GM23338 (cell line): Measurements from ENCODE around the gene MRPL34. TPM values are rescaled to one million over a fixed set of nuclear protein-coding genes. Genes with fewer than 3 reads are reported as not detected.

ENCODE experiments used
- ATAC-seq: fragments of 200-7000 bp; cut with Tn5 transposase; 3 replicates; pipeline ENCODE4 v1.9.1; 2020
- DNase-seq: peaks from one replicate; pipeline ENCODE4 v3.0.0-alpha.2; 2015; ENCODE audit warnings: low spot score
- H2AFZ ChIP-seq: fragments of 200-600 bp; sonication (generic); 2 replicates; pipeline ENCODE4 v1.8.0; 2016; ENCODE audit warnings: antibody characterized with exemption, mild to moderate bottlenecking, moderate library complexity
- H3F3A ChIP-seq: fragments of 200-600 bp; sonication (generic); replicated peaks from 2 replicates; pipeline ENCODE4 v1.8.0; 2017; ENCODE audit warnings: antibody characterized with exemption, mixed run types, low read depth
- H3K27ac ChIP-seq: fragments of 200-600 bp; sonication (generic); 2 replicates; pipeline ENCODE4 v1.6.1; 2016; ENCODE audit warnings: low read depth
- H3K27me3 ChIP-seq: fragments of 200-600 bp; sonication (generic); 2 replicates; pipeline ENCODE4 v1.8.0; 2016; ENCODE audit warnings: mild to moderate bottlenecking, mixed run types, moderate library complexity; ENCODE audit not compliant: insufficient read depth
- H3K36me3 ChIP-seq: fragments of 200-600 bp; sonication (generic); 2 replicates; pipeline ENCODE4 v1.8.0; 2016; ENCODE audit warnings: mild to moderate bottlenecking; ENCODE audit not compliant: insufficient read depth
- H3K4me1 ChIP-seq: fragments of 200-600 bp; sonication (generic); 2 replicates; pipeline ENCODE4 v1.8.0; 2016; ENCODE audit warnings: mild to moderate bottlenecking, moderate library complexity; ENCODE audit not compliant: insufficient read depth
- H3K4me2 ChIP-seq: fragments of 200-600 bp; sonication (generic); 2 replicates; pipeline ENCODE4 v1.7.1; 2017; ENCODE audit warnings: mixed run types
- H3K4me3 ChIP-seq: fragments of 200-600 bp; sonication (generic); 2 replicates; pipeline ENCODE4 v1.6.1; 2016; ENCODE audit warnings: mixed run types
- H3K79me2 ChIP-seq: fragments of 200-600 bp; sonication (generic); replicated peaks from 2 replicates; pipeline ENCODE4 v1.8.0; 2017; ENCODE audit warnings: mild to moderate bottlenecking; ENCODE audit not compliant: insufficient read depth
- H3K9me2 ChIP-seq: fragments of 200-600 bp; sonication (generic); 2 replicates; pipeline ENCODE4 v1.8.0; 2017; ENCODE audit not compliant: insufficient read depth
- H4K20me1 ChIP-seq: fragments of 200-600 bp; sonication (generic); replicated peaks from 2 replicates; pipeline ENCODE4 v1.8.0; 2017; ENCODE audit warnings: mild to moderate bottlenecking; ENCODE audit not compliant: insufficient read depth
- H3K27ac Mint-ChIP-seq: 2 replicates; pipeline ENCODE4 v1.8.0; 2020; ENCODE audit warnings: inconsistent platforms, mild to moderate bottlenecking, moderate library complexity, mixed read lengths
- H3K27me3 Mint-ChIP-seq: 3 replicates; pipeline ENCODE4 v1.8.0; 2022; ENCODE audit warnings: low read depth, mild to moderate bottlenecking, moderate library complexity, mixed read lengths, inconsistent platforms; ENCODE audit not compliant: insufficient read depth, poor library complexity
- H3K36me3 Mint-ChIP-seq: 3 replicates; pipeline ENCODE4 v1.8.0; 2021; ENCODE audit warnings: low read depth, mild to moderate bottlenecking, inconsistent platforms, moderate library complexity, mixed read lengths
- H3K4me1 Mint-ChIP-seq: 3 replicates; pipeline ENCODE4 v1.8.0; 2020; ENCODE audit warnings: mild to moderate bottlenecking, inconsistent platforms, mixed read lengths
- H3K4me3 Mint-ChIP-seq: 3 replicates; pipeline ENCODE4 v1.8.0; 2021; ENCODE audit warnings: moderate library complexity, mild to moderate bottlenecking, inconsistent platforms, mixed read lengths
- H3K9me3 Mint-ChIP-seq: 3 replicates; pipeline ENCODE4 v1.8.0; 2020; ENCODE audit warnings: moderate library complexity, mild to moderate bottlenecking, inconsistent platforms, mixed read lengths
- CREB1 ChIP-seq: fragments of 250-450 bp; sonication (Bioruptor Pico); IDR thresholded peaks from 2 replicates; pipeline ENCODE4 v1.5.0; 2020; ENCODE audit warnings: low read depth, mild to moderate bottlenecking, moderate library complexity
- CTCF ChIP-seq, 2 experiments: fragments of 200-600 bp in 1 of 2; sonication (generic) in 1 of 2; conservative IDR thresholded peaks; 2 replicates each; pipeline versions ENCODE4 v1.5.1 to v1.6.1; 2016 to 2017; ENCODE audit warnings: antibody characterized with exemption in 2 of 2, low read depth in 2 of 2, mild to moderate bottlenecking in 2 of 2, moderate library complexity in 1 of 2
- ETS1 ChIP-seq: IDR thresholded peaks from 2 replicates; pipeline ENCODE4 v1.6.1; 2016; ENCODE audit warnings: antibody characterized with exemption
- EZH2 ChIP-seq: fragments of 200-600 bp; sonication (generic); IDR thresholded peaks from one replicate; pipeline ENCODE4 v1.8.0; 2017; ENCODE audit warnings: antibody characterized with exemption, mild to moderate bottlenecking, low read depth; ENCODE audit not compliant: unreplicated experiment
- JUNB ChIP-seq: IDR thresholded peaks from one replicate; pipeline ENCODE4 v1.6.1; 2016; ENCODE audit warnings: antibody characterized with exemption; ENCODE audit not compliant: unreplicated experiment
- POLR2AphosphoS5 ChIP-seq: IDR thresholded peaks from 2 replicates; pipeline ENCODE4 v1.6.1; 2016; ENCODE audit warnings: antibody characterized with exemption, low read depth
- REST ChIP-seq: IDR thresholded peaks from one replicate; pipeline ENCODE4 v1.6.1; 2018; ENCODE audit warnings: antibody characterized with exemption; ENCODE audit not compliant: unreplicated experiment
- STAT1 ChIP-seq: IDR thresholded peaks from one replicate; pipeline ENCODE4 v1.6.1; 2016; ENCODE audit warnings: antibody characterized with exemption; ENCODE audit not compliant: unreplicated experiment
- ZNF331 ChIP-seq: fragments of 250-450 bp; sonication (Bioruptor Pico); IDR thresholded peaks from 2 replicates; pipeline ENCODE4 v1.5.0; 2020; ENCODE audit warnings: low read depth, mild to moderate bottlenecking, moderate library complexity
- ZNF462 ChIP-seq: fragments of 250-450 bp; sonication (Bioruptor Pico); IDR thresholded peaks from 2 replicates; pipeline ENCODE4 v1.5.0; 2020; ENCODE audit warnings: mild to moderate bottlenecking, moderate library complexity
- polyA plus RNA-seq: library from polyadenylated mRNA; unstranded; fragments of >200 nt; fragmentation: Nextera tagmentation; extraction: Ambion mirVana; gene quantifications from 2 replicates; pipeline ENCODE4 v1.2.1, GENCODE V29; 2016
- total RNA-seq: library from RNA; depleted of rRNA; stranded (reverse); fragments of >200 nt; shearing (Covaris generic); gene quantifications from 2 replicates; pipeline ENCODE4 v1.2.3, GENCODE V29; 2014

Gene MRPL34
- total and polyA plus RNA-seq, 2 experiments from 2014 or later = 59.9 to 266 TPM

GRCh38 chr19:17347361-17347760 is 41.7 kb downstream of the MRPL34 start:
- H3K27ac Mint-ChIP-seq = no peak overlapping the region
- Histone ChIP-seq H3K4me2 (no peak overlapping the region), H2AFZ (no peak overlapping the region), H3F3A (0 out of 2 replicates have a peak, but pooled peaks cover under 1% of the 10 kb centered on the region), H3K4me3 (no peak overlapping the region), H3K4me1 (peaks cover 6% of the 10 kb centered on the region; the same call in 1 of the 2 replicates), H3K79me2 (no peaks in the 10 kb centered on the region), H4K20me1 (no peaks in the 10 kb centered on the region), H3K27ac (no peak overlapping the region), H3K36me3 (peaks cover 2% of the 10 kb centered on the region; the same call in 1 of the 2 replicates), H3K27me3 (no peaks in the 10 kb centered on the region), H3K9me2 (no peaks in the 10 kb centered on the region)
- DNase-seq (no peak), ATAC-seq (no peak)
- TF ChIP-seq POLR2AphosphoS5 (no peak), STAT1 (no peak), CTCF (conservative IDR thresholded peaks at IDR 0.05; ENCODE audit: low read depth in 2 of 2) (no peak), ZNF331 (CRISPR knock-in tag) (no peak), REST (no peak), JUNB (no peak), CREB1 (CRISPR knock-in tag) (no peak)
- no peaks in the 10 kb centered on the region for H3K9me3 Mint-ChIP-seq
- H3K27me3 Mint-ChIP-seq = peaks cover 20% of the 10 kb centered on the region
- peaks cover 11% of the 10 kb centered on the region for H3K4me1 Mint-ChIP-seq
- no peak overlapping the region for H3K4me3 Mint-ChIP-seq
- H3K36me3 Mint-ChIP-seq = peaks cover 11% of the 10 kb centered on the region

GRCh38 chr19:17347877-17348276 is 42.2 kb downstream of the MRPL34 start:
- Histone ChIP-seq H3K79me2 (no peaks in the 10 kb centered on the region), H3K9me2 (no peaks in the 10 kb centered on the region), H4K20me1 (no peaks in the 10 kb centered on the region), H3K4me2 (no peak overlapping the region), H3F3A (no peaks in the 10 kb centered on the region), H3K4me1 (peaks cover 6% of the 10 kb centered on the region; the same call in 1 of the 2 replicates), H3K27ac (no peak overlapping the region), H3K4me3 (no peak overlapping the region), H3K36me3 (no peaks in the 10 kb centered on the region), H3K27me3 (no peaks in the 10 kb centered on the region), H2AFZ (no peak overlapping the region)
- ATAC-seq = no peak
- peaks cover 11% of the 10 kb centered on the region for H3K4me1 Mint-ChIP-seq
- peaks cover 22% of the 10 kb centered on the region for H3K27me3 Mint-ChIP-seq
- H3K27ac Mint-ChIP-seq = no peak overlapping the region
- H3K9me3 Mint-ChIP-seq = no peaks in the 10 kb centered on the region
- H3K36me3 Mint-ChIP-seq = peaks cover 6% of the 10 kb centered on the region; the same call in 2 of the 3 replicates
- no peak for DNase-seq
- H3K4me3 Mint-ChIP-seq = no peak overlapping the region; the same call in 2 of the 3 replicates
- TF ChIP-seq EZH2 = no peak
- TF ChIP-seq ZNF462 (CRISPR knock-in tag) = no peak
- no peak for TF ChIP-seq ETS1
- TF ChIP-seq POLR2AphosphoS5 = no peak
